ENCODE measurements around the gene ANKRD18B.
"Not testable (repeated sequence)": the region's sequence is repeated elsewhere in the genome, so short reads cannot be mapped to it uniquely, and the experiment has no call there.

DNA sequence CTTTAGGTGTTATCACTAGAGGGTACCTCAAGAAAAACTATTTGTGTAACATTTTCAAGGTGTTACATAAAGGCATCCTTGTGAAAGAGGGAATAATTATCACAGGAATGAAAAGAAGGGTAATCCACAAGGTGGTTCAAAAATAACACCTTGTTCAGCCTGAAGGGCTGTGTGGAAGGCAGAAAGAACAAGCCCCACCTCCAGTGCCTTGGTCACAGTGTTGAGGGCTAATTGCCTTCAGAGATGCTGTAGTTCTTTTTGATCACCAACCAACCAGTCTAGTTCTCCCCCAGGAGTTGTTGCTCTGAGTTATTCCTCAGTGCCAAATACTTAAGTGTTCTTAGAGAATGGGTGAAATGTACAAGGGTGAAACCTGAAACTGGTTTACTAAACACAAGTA lies 43.7 kb downstream of the ANKRD18B start:
- TF ChIP-seq CTCF, POLR2A (IDR thresholded peaks at IDR 0.05): not testable (repeated sequence)
